K562 (cell line): Measurements from ENCODE around the gene TMEM123. TPM values are rescaled to one million over a fixed set of nuclear protein-coding genes. Genes with fewer than 3 reads are reported as not detected.

ENCODE experiments used
- ATAC-seq: fragments of 200-7000 bp; cut with Tn5 transposase; 3 replicates; pipeline ENCODE4 v1.9.1; 2020; ENCODE audit warnings: moderate library complexity
- BruUV-seq: library from RNA; stranded (reverse); fragments of 400-500 nt; replicated peaks from 2 replicates; lab custom pipeline; 2021; lab: Mats Ljungman, UMichigan
- CTCF ChIA-PET: fragments of 300-600 bp; formaldehyde crosslinking; extraction: SDS; loops from one replicate; lab custom pipeline; 2021; ENCODE audit warnings: low intra/inter-chr PET ratio; lab: Yijun Ruan, JAX
- POLR2A ChIA-PET: fragments of 300-600, 350-650 bp; sonication (Branson Sonifier 250); formaldehyde crosslinking; extraction: SDS; loops from one replicate; lab custom pipeline; 2021; ENCODE audit warnings: antibody characterized with exemption, inconsistent platforms; lab: Yijun Ruan, JAX
- DNase-seq, 4 experiments: peaks; one replicate each; pipeline versions ENCODE4 v3.0.0 to v3.0.0-alpha.2; 2011 to 2018; ENCODE audit warnings: low spot score in 3 of 4, mixed read lengths in 3 of 4; ENCODE audit errors: extremely low read depth in 1 of 4
- FAIRE-seq: peaks from 2 replicates; lab custom pipeline; 2011; peaks lifted over from hg19 to GRCh38; lab: Jason Lieb, UNC
- H2AFZ ChIP-seq: 2 replicates; pipeline ENCODE4 v1.6.0; 2011; ENCODE audit warnings: low read depth, low read length, control low read depth, inconsistent platforms
- H3K27ac ChIP-seq: fragments of 200-600 bp; 3 replicates; pipeline ENCODE4 v1.8.0; 2011; ENCODE audit warnings: low read depth, mild to moderate bottlenecking, control low read depth, inconsistent platforms, low read length, moderate library complexity, mixed read lengths; ENCODE audit errors: extremely low read depth
- H3K27me3 ChIP-seq, 2 experiments: fragments of 300-600 bp in 1 of 2; 2 replicates in 1 of 2; 3 replicates in 1 of 2; pipeline versions ENCODE4 v1.6.0 to v1.8.0; 2011; ENCODE audit warnings: inconsistent platforms in 2 of 2, low read length in 2 of 2, mild to moderate bottlenecking in 1 of 2, mixed read lengths in 1 of 2, moderate library complexity in 1 of 2; ENCODE audit not compliant: control insufficient read depth in 2 of 2, insufficient read depth in 2 of 2
- H3K36me3 ChIP-seq: fragments of 300-600 bp; 3 replicates; pipeline ENCODE4 v1.8.0; 2011; ENCODE audit warnings: mild to moderate bottlenecking, low read length, inconsistent platforms; ENCODE audit not compliant: control insufficient read depth, insufficient read depth
- H3K4me1 ChIP-seq, 2 experiments: fragments of 200-600 bp in 1 of 2; replicated peaks in 1 of 2; 2 replicates in 1 of 2; 3 replicates in 1 of 2; pipeline versions ENCODE4 v1.5.1 to v1.8.0; 2011; ENCODE audit warnings: inconsistent platforms in 2 of 2, low read length in 2 of 2, mild to moderate bottlenecking in 1 of 2, mixed read lengths in 1 of 2, moderate library complexity in 1 of 2; ENCODE audit not compliant: control insufficient read depth in 2 of 2, insufficient read depth in 2 of 2
- H3K4me2 ChIP-seq: 2 replicates; pipeline ENCODE4 v1.6.1; 2011; ENCODE audit warnings: low read length, control low read depth, inconsistent platforms, mixed read lengths; ENCODE audit not compliant: insufficient read depth
- H3K4me3 ChIP-seq: fragments of 200-600 bp; sonication (generic), shearing (Covaris generic); 2 replicates; pipeline ENCODE4 v1.5.1; 2016; ENCODE audit warnings: control low read depth, inconsistent platforms
- H3K79me2 ChIP-seq: fragments of 200-600 bp; 3 replicates; pipeline ENCODE4 v1.8.0; 2011; ENCODE audit warnings: low read length, inconsistent platforms; ENCODE audit not compliant: control insufficient read depth, insufficient read depth
- H3K9ac ChIP-seq, 2 experiments: 2 replicates each; pipeline versions ENCODE4 v1.6.0 to v1.6.1; 2011; ENCODE audit warnings: low read depth in 2 of 2, low read length in 2 of 2, control low read depth in 1 of 2, inconsistent platforms in 1 of 2, mild to moderate bottlenecking in 1 of 2, mixed read lengths in 1 of 2; ENCODE audit not compliant: insufficient read depth in 1 of 2
- H3K9me1 ChIP-seq: one replicate; pipeline ENCODE4 v1.6.0; 2011; ENCODE audit warnings: inconsistent platforms, mild to moderate bottlenecking, low read length, moderate library complexity; ENCODE audit not compliant: control insufficient read depth, insufficient read depth
- H3K9me3 ChIP-seq: replicated peaks from 2 replicates; pipeline ENCODE4 v1.5.1; 2011; ENCODE audit warnings: low read depth, low read length, inconsistent platforms; ENCODE audit not compliant: control insufficient read depth, insufficient read depth
- H4K20me1 ChIP-seq: replicated peaks from 2 replicates; pipeline ENCODE4 v1.6.1; 2011; ENCODE audit warnings: low read length, inconsistent platforms, mixed read lengths; ENCODE audit not compliant: control insufficient read depth, insufficient read depth
- C11orf30 ChIP-seq: fragments of 450-650 bp; IDR thresholded peaks from 2 replicates; pipeline ENCODE4 v1.6.1; 2016; ENCODE audit warnings: low read depth, mild to moderate bottlenecking
- ELF1 ChIP-seq: fragments of 200-800 bp; sonication (Bioruptor generic); IDR thresholded peaks from 2 replicates; pipeline ENCODE4 v1.6.1; 2016; ENCODE audit warnings: missing genetic modification characterization, missing compliant biosample characterization
- MAFF ChIP-seq: IDR thresholded peaks from 2 replicates; pipeline ENCODE4 v1.6.1; 2012; ENCODE audit warnings: low read length, improper control_type of control experiment
- MAFG ChIP-seq: fragments of 450-650 bp; conservative IDR thresholded peaks from 2 replicates; pipeline ENCODE4 v1.6.1; 2016; ENCODE audit warnings: missing genetic modification characterization, missing compliant biosample characterization
- SAFB2 ChIP-seq: fragments of 200-400 bp; formaldehyde crosslinking; IDR thresholded peaks from 2 replicates; pipeline ENCODE4 v1.6.1; 2018; ENCODE audit warnings: borderline replicate concordance, low read length, low read depth, moderate library complexity; ENCODE audit not compliant: severe bottlenecking
- ZNF316 ChIP-seq: fragments of 450-650 bp; IDR thresholded peaks from 2 replicates; pipeline ENCODE4 v1.6.1; 2016
- WGBS: fragments of 100-300 bp; shearing (Covaris generic); methylation state at CpG from one replicate; pipeline ENCODE4 v1.1.6; 2016; ENCODE audit warnings: low coverage, mixed read lengths; ENCODE audit not compliant: insufficient coverage; ENCODE audit errors: missing lambda C conversion rate; 5-methylcytosine and 5-hydroxymethylcytosine counted together
- in situ Hi-C: fragments of 300-500 bp; cut with MboI; formaldehyde crosslinking; loops from 4 replicates; pipeline ENCODE4 v1.15.0; 2018; ENCODE audit warnings: inconsistent platforms, mixed read lengths
- intact Hi-C: fragments of 100-400 bp; cut with micrococcal nuclease; formaldehyde crosslinking; loops from 2 replicates; pipeline ENCODE4 v1.14.2; 2022
- polyA plus RNA-seq, 8 experiments: library from polyadenylated mRNA; depleted of rRNA in 4 of 8; stranded (reverse) in 5 of 8; unstranded in 3 of 8; fragments of >200 nt; fragmentation: Nextera tagmentation in 2 of 8; fragmentation: Illumina TruSeq in 1 of 8; extraction: Ambion mirVana in 2 of 8; extraction: Trizol in 1 of 8; gene quantifications; 2 replicates each; pipeline versions ENCODE4 v1.2.1 to v1.2.3, GENCODE V29; 2011 to 2014; ENCODE audit warnings: inconsistent platforms in 1 of 8, missing spikeins in 1 of 8
- total RNA-seq, 7 experiments: library from RNA; depleted of rRNA in 6 of 7; stranded (reverse); fragments of >200 nt in 6 of 7; fragmentation: Illumina TruSeq in 2 of 7; extraction: Trizol in 2 of 7; gene quantifications; 2 replicates each; pipeline versions ENCODE4 v1.2.1 to v1.2.3, GENCODE V29; 2011 to 2021; ENCODE audit warnings: low replicate concordance in 1 of 7
- TF ChIP-seq, protein P1 (sequence below): sonication (generic); formaldehyde crosslinking; IDR thresholded peaks from 2 replicates; pipeline ENCODE4 v1.8.0; 2023; ENCODE audit warnings: mild to moderate bottlenecking, missing genetic modification reagents

TMEM123 gene
- total and polyA plus RNA-seq, 9 of the 15 experiments (the other 6 are each of a cell fraction or from before 2014, with no cell fraction given), result 19.8 to 344 (median 82.4) TPM

DNA sequence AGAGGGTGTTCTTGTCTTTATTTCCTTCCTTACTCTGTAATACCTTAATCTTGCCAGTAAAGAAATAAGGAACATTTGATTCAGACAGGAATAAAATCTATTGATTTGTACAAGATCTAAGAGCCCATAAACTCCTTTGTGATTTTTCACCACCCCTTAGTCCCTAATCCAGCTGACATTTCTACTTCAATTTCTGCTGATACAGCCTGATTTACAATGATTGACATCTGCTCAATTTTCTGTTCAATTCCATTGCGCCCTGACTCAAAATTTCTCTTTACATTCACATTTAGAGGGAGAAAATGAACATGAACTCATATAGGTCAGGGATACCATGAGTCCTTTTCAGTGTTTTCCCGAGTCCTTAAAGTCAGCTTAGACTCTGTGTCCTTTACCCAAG, 27.2 kb upstream of the TMEM123 start:
- Histone ChIP-seq H3K4me3 (no peak overlapping the region), H3K36me3 (no peaks in the 10 kb centered on the region), H3K9me3 (no peaks in the 10 kb centered on the region), H2AFZ (no peak overlapping the region), H3K4me1 (peaks cover 4 to 18% of the 10 kb centered on the region in 2 experiments; a peak in 4 of 5 replicates), H4K20me1 (no peaks in the 10 kb centered on the region), H3K27ac (no peak overlapping the region), H3K9ac (no peak overlapping the region), H3K4me2 (no peak overlapping the region), H3K79me2 (no peaks in the 10 kb centered on the region), H3K9me1 (no peaks in the 10 kb centered on the region), H3K27me3 (0 out of 5 replicates have a peak, but pooled peaks cover 0 to under 1% of the 10 kb centered on the region in 2 experiments)
- 25% methylated on average over 2 of the region's 2 CpGs for WGBS
- POLR2A ChIA-PET, result no interaction called here
- TF ChIP-seq ELF1 (tag) (no peak), ZNF316 (peak; percentile 81), MAFF (peak; percentile 41; the same call in 1 of the 2 replicates), MAFG (tag) (peak; percentile 67), C11orf30 (peak; percentile 67), SAFB2 (no peak)
- TF ChIP-seq, protein P1, sequence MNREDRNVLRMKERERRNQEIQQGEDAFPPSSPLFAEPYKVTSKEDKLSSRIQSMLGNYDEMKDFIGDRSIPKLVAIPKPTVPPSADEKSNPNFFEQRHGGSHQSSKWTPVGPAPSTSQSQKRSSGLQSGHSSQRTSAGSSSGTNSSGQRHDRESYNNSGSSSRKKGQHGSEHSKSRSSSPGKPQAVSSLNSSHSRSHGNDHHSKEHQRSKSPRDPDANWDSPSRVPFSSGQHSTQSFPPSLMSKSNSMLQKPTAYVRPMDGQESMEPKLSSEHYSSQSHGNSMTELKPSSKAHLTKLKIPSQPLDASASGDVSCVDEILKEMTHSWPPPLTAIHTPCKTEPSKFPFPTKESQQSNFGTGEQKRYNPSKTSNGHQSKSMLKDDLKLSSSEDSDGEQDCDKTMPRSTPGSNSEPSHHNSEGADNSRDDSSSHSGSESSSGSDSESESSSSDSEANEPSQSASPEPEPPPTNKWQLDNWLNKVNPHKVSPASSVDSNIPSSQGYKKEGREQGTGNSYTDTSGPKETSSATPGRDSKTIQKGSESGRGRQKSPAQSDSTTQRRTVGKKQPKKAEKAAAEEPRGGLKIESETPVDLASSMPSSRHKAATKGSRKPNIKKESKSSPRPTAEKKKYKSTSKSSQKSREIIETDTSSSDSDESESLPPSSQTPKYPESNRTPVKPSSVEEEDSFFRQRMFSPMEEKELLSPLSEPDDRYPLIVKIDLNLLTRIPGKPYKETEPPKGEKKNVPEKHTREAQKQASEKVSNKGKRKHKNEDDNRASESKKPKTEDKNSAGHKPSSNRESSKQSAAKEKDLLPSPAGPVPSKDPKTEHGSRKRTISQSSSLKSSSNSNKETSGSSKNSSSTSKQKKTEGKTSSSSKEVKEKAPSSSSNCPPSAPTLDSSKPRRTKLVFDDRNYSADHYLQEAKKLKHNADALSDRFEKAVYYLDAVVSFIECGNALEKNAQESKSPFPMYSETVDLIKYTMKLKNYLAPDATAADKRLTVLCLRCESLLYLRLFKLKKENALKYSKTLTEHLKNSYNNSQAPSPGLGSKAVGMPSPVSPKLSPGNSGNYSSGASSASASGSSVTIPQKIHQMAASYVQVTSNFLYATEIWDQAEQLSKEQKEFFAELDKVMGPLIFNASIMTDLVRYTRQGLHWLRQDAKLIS (CRISPR knock-in tag), result no peak
- CTCF ChIA-PET, result no interaction called here
- BruUV-seq, result no TSS peak
- ATAC-seq, result no peak
- no peak for FAIRE-seq
- intact Hi-C loops, result loop anchor here (5.0 kb wide), 1 partner anchor 87 kb away; no protein-coding TSS in a partner anchor
- in situ Hi-C loops, result no loop called here
- no peak for DNase-seq
